ENCODE data around the gene PCDHA7.

DNA sequence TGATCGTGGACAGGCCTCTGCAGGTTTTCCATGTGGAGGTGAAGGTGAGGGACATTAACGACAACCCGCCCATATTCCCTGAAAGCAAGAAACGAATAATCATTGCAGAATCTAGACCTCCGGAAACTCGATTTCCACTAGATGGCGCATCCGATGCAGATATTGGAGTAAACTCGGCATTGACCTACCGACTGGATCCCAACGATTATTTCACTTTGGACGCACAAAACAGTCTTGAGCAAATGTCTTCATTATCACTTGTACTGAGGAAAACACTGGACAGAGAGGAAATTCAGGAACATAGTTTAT lies 48.5 kb downstream of the PCDHA7 start:
- TF ChIP-seq, protein P1, sequence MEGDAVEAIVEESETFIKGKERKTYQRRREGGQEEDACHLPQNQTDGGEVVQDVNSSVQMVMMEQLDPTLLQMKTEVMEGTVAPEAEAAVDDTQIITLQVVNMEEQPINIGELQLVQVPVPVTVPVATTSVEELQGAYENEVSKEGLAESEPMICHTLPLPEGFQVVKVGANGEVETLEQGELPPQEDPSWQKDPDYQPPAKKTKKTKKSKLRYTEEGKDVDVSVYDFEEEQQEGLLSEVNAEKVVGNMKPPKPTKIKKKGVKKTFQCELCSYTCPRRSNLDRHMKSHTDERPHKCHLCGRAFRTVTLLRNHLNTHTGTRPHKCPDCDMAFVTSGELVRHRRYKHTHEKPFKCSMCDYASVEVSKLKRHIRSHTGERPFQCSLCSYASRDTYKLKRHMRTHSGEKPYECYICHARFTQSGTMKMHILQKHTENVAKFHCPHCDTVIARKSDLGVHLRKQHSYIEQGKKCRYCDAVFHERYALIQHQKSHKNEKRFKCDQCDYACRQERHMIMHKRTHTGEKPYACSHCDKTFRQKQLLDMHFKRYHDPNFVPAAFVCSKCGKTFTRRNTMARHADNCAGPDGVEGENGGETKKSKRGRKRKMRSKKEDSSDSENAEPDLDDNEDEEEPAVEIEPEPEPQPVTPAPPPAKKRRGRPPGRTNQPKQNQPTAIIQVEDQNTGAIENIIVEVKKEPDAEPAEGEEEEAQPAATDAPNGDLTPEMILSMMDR (IDR thresholded peaks at IDR 0.05; ENCODE audit: insufficient read depth, low read length, poor library complexity, severe bottlenecking) = no peak
- TF ChIP-seq EZH2phosphoT487 (conservative IDR thresholded peaks at IDR 0.05; ENCODE audit: low read length) = no peak

Measured in SU-DHL-6 (cell line).